GM21447 (cell line): ENCODE measurements around the gene HYPK.

Source experiments
- ATAC-seq: cut with Tn5 transposase; IDR thresholded peaks from one replicate; pipeline ENCODE4 v1.9.1; 2021; ENCODE audit not compliant: unreplicated experiment

The HYPK gene, protein sequence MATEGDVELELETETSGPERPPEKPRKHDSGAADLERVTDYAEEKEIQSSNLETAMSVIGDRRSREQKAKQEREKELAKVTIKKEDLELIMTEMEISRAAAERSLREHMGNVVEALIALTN

DNA sequence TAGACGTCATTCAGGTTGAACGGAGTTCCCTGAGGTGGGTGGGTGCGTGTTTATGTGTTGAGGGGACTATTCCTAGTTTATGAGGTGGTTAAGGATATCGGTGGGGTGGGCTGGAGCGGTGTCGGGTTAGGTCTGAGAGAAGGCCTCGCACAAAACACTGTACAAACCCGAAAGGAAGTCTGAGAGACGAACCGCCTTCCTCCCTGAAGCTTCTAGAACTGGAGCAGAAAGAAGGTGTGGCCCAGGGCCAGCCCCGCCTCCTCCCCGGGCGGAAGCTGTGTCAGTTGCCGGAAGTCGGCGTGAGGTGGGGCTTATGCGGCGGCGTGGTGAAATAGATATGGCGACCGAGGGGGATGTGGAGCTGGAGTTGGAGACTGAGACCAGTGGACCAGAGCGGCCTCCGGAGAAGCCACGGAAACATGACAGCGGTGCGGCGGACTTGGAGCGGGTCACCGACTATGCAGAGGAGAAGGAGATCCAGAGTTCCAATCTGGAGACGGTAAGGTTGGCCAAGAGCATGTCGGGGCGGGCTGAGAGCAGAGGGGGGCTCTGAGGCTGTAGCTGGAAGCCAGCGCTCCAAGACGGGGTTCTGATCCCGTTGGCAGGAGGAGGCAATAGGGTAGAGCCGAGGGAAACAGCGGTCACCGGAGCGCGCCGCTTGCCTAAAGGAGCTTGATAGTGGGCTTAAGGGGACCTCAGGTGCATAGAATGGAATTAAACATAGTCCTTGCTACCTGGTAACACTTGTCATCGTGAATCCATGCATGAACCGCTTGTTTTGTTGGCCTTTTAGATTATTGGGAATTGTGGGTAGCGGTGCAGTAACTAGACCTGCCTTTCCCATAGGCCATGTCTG lies at the start of gene HYPK:
Gene HYPK (plus strand): TSS at position 314 of the 856 bp plus-strand sequence. CDS start 24 bp downstream, at position 338.
- peak; percentile 87 for ATAC-seq

DNA sequence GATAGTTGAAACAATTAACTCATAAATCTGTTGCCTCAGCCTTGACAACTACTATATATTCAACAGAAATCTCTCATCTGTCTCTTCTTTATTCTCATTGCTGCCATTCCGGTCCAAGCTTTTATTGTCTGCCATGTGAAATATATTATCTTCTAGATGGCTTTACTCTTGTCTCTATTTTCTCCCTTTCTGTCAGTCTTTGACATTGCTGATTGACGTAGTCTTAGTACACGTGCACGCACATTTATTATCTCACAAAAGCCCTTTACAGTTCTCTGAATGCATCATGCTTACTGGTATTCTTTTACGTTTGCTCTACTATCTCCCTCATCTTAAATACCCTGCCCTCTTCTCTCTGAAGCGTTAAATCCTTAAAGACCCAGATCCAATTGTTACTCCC lies 48.5 kb upstream of the HYPK start:
- no peak for ATAC-seq

DNA sequence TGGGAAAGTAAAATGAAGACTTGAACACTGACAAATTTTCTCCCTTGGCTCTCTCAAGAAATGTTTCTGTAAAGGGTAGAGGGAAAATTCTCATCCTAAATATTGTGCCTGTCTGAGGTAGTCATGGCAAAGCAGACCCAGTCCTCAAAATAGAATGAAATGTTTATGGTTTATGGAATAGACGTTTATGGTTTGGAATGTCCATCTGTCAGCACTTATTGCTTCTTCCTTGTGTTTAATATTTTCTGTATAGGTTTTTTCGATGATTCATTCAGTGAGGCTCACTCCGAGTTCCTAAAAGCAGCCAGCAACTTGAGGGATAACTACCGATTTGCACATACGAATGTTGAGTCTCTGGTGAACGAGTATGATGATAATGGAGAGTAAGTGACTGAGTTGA lies 37.6 kb upstream of the HYPK start:
- no peak for ATAC-seq

DNA sequence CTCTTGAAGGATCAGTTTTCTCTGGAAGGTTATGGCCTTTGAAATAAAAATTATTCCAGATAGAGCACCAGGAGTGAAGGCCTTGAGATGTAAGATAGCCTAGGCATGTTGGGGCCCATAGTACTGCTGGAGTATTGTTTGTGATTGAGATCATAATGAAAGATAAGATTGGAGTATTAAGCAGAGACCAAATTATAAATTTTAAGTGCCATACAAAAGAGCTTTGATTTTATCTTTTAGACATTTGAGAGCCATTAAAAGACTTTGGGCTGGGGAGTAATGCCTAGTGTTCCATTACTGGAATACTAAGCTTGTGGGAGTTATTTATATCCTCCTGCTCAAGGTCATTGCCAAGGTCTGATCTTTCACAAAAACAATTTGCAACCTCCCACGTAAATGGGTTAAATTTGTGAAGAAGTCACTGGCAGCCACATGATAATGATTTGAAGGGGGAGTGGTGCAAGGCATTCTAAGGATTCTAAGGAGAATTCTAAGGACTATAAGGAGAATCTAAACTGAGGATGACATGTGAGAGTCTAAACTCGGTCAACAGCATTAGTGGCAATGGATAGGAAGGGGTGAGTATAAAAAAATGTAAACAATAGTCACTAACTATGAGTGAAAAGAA lies 36.5 kb upstream of the HYPK start:
- ATAC-seq: no peak

DNA sequence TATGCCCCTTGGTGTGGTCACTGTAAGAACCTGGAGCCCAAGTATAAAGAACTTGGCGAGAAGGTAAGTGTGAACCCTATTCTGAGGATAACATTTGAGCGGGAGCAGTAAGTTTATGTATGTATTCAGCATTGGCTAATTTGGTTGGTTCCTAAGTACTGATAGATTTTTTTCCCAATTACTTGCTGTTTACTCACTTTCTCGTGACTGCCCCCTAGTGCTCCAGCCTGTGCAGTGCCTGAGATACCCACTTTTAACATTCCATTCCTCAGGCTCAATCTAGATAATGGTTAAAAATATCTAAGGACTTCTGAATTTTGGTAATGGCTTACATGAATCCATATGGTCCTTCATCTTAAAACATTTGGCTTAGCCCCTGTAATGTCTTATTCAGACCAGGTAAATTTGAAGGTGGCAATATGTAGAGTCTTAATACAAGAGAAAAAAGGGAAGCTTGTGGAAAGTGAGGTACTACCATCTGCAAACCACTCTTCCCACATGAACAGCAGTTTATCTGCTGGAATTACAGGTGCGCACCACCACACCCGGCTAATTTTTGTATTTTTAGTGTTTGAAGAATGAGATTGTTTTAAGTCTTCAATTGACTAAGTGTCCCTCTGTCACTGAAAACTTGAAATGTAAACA lies 30.7 kb upstream of the HYPK start:
- no peak for ATAC-seq

DNA sequence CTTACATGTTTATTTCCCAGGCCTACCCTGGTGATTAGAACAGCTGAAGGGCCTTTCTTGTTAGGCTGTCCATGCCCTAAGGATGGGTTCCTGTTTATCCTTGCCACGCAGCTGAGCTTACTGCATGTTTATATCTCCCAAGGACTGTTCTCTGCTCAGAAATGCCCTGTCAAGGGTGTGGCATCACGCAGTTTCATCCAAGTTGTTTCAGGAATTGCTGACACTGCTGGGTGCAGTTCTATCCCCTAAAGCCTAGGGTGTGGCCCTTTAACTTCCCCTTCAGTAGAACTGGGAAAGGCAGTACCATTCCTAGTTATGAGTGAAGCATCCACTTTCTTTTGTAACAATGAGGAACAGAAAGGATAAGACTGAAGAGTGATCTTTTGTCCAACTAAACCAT lies 28.6 kb upstream of the HYPK start:
- no peak for ATAC-seq

DNA sequence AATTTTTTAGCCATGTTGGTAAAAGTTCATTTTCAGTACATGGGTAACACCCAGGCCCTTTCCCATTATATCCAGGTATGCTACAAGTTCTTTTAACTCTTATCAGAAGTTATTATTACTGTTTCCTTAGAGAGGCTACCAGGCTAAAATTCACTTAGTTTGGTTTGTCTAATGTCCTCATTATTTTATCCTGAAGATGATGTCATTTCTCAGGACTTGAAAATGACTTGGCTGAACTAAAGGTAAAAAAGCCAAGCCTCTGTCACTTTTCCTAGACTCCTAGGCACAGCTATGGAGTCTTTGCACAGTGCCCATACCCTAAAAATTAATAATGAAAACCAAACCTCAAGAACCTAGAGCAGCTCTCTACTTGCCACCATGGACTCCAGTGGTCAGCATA lies 27.8 kb upstream of the HYPK start:
- ATAC-seq: no peak

DNA sequence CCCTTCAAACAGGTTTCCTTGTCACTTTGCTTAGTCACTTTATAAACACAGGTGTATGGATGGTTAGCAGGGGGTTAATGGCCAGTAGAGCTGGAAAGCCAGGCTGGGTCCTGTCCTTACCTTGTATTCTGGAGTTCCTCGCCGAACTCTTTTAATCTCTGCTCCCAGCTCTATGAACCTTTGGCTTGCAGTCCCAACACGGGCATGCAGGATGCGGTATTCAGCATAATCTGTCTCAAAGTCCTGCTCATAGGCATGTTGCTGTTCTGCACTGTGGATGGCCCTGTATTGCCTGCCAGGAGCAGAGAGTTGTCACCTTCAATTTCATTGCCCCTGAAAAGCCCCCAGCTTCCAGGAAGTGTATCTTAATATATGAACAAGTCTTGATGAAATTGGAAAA lies 26.3 kb upstream of the HYPK start:
- ATAC-seq: no peak

DNA sequence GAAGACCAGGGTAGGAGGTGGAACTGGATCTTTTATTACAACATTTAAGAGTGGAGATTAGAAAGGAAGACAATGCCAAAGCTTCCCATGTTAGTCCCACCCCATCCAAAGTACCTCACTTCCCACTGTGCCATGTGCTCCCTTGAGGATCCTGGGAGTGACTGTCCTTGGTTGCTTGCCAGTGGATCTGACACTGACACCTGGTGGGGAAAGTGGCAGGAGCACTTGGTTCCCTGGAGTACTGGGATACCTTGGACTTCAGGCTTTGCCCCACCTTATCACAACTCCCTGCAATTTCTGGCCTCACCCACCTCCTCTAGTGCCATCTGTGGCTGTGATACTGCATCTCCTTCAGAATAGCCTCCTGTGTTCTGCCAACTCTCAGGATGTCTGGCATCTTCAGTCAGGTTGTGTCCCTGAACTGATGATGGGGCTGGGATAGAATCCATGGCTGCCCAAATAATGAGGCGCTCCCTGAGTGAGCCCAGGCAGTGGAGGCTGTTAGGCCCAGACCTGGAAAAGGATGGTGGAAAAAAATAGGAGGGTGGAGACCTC lies 24.9 kb upstream of the HYPK start:
- ATAC-seq: no peak

DNA sequence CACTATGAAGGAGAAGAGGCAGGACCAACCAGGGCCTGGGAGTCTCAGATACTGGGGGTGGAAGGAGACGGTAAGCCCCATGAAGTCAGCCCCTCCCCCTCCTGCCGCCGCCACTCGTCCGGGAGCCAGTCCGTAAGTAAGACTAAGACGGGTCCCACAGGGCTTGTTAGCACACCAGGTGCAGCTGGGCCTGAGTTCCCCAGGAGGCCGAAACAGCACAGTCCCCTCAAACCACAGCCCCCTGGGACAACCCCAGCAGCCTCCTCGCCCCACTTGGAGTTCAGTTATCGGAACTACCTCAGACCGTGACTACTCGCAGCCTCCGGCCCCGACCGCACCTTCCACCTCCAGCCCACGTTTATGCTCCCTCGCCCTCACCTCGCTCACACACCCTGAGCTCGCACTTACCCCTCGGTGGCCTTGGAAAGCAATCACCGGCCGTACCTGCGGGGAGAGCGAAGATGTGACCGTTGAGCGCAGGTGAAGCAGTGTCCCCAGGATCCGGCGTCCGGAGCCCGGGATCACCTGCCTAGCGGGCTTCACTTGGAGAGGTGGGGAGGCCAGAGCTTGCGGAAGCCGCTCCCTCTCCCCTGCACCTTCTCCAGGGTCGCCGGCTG lies 24.2 kb upstream of the HYPK start:
- ATAC-seq: peak; percentile 64

DNA sequence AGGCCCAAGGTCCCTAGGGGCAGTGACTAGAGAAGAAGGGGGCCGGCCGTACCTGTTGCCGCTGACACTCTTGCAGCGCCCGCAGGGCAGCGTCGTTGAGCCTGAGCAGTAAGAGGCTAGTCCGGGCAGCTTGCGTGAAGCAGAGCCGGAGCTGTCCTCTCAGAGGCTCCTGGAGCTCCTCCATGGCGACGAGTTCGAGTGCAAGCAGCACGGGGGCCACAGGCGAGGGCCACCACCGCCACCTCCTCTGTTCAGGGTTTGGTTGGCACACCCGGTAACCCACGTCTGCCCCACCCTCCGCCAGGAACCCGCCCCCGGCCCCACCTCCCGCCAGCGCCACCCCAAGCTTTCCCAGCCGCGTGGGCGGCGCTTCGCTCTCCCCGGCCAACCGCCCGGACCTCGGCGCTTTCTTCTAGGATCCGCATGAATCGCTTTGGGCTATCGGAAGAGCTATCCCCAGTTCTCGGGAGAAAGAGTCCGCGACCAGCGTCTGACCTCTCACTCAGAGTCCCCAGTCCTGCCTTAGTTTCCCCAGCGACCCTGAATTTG lies 23.6 kb upstream of the HYPK start, which contains the start of gene ELL3:
Gene ELL3 (minus strand): TSS at position 249 of the 549 bp plus-strand sequence. CDS start 65 bp downstream, at position 184.
- ATAC-seq: peak; percentile 40

DNA sequence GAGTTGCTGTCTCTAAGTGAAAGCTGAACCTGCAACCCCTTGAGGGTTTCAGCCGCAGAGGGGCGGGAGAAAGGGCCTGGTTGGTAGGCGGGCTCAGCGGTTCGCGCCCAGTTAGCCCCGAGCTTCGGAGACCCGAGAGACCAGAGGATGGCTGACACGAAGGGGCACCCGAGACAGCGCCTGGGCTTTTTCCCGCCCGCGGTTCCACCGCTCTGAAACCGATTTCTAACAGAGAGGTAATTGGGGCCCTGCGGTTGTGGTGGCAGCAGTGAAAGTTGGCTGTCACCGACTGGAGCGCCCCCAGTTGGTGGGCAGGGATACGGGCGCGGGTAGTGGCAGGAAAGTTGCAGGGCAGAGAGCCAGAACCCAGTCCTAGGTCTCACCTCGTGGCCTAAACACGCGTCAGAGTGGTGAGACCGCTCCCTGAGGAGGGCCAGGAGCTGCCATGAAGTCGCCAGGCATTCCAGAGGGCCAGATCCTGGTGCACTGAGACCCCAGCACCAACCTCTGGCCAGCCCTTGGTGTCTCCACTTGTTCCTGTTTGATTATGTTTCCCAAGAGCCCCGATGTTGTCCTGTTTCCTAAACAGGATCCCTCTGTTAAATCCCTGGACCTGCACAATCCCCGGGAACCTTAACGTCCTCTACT lies 23.0 kb upstream of the HYPK start:
- ATAC-seq: peak; percentile 52

DNA sequence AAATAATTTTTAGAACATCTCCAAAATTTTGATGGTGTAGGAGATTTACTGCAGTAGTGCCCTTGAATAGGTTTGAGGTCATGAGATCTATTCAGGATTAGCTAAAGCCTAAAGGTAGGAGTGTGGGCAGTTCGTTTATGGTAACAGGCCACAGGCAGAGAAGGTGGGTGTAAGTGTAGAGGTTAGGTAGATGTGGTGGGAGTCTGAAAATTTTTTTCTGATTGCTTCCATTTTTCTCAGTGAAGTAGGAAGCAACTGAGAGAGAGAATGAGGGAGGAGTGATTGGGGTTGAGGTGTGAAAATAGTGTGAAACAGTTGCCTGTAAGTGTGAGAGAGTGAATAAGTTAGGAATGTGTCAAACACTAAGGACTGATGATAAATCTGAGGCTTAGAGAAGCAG lies 21.4 kb upstream of the HYPK start:
- no peak for ATAC-seq

DNA sequence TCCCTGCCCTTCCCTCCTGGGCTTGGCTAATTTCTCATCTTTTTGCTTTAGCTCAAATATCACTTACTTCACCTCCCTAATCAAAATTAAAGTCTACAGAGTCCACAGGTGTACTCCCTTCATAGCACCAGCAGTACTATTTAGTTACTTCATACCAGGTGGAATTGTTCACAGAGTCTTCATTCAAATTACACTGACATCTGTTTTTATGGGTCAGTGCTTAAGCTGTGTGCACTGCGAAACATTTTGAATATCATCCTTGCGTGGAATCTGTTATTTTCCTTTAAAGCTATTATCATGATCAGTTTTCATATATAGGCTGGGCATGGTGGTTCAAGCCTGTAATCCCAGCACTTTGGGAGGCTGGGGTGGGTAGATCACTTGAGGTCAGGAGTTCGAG lies 11.0 kb upstream of the HYPK start:
- ATAC-seq: no peak

DNA sequence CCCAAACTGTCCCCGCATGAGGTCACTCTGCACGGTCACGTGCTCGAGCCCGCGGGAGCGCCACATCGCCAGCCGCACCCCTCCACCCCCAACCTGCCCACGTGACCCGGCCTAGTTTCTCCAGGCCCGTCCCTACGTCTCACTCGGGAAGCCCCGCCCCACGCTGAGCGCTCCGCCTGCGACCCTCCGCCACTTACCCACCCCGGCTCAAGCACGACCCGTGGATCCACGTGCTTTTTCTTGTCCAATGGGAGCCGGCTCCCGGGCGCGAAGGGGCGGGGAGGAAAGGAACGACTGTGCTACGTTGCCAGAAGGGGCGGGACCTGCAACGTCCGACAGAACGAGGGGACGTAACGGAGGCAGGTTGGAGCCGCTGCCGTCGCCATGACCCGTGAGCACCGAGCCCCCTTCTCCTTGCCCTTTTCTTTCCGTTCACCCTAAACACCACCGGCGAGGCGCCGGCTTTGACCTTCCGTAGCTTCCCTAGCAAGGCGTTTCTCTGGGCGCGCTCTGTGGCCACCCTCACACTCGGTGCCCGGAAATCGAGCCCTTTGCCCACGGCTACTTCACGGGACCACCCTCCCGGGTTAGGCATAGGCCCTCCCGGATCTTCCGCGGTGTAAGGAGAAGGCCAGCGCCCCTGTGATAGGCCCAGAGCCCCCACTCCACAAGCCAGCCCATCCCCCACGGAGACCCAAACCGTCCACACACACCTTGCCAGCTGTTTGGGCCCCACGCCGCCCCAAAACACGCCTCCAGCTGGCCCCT lies 8.2 kb upstream of the HYPK start, which contains the start of gene SERF2:
Gene SERF2 (plus strand): TSS at position 328 of the 768 bp plus-strand sequence. CDS start 57 bp downstream, at position 385.
- peak; percentile 76 for ATAC-seq

DNA sequence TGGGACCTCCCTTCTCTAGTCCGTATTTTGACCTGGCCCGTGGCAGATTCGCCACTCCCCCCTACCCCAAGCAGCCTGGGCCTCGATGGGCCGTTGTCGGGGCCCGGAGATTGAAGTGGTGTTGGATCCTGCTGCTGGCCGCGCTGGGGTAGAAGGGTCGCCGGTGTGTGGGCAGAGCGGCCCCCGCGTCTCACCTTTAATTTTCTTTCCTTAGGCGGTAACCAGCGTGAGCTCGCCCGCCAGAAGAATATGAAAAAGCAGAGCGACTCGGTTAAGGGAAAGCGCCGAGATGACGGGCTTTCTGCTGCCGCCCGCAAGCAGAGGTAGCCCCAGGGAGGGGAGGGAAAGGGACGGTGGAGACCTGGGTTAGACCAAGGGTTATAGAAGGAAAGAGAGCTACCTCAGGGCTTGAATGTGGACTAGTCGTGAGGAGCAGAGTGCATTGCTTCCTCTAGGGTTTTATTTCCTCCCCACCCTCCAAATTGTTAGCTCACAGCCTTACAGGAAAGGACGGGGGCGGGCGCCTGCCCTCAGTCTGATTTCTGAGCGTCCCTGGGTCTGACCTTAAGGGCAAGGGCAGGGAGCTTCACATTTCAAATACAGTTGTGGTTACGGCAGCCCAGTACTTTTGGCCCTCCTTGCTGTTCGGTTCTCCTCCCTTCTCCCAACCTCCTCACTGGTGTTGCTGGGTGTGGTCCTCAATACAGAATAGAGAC lies 7.5 kb upstream of the HYPK start:
- no peak for ATAC-seq

DNA sequence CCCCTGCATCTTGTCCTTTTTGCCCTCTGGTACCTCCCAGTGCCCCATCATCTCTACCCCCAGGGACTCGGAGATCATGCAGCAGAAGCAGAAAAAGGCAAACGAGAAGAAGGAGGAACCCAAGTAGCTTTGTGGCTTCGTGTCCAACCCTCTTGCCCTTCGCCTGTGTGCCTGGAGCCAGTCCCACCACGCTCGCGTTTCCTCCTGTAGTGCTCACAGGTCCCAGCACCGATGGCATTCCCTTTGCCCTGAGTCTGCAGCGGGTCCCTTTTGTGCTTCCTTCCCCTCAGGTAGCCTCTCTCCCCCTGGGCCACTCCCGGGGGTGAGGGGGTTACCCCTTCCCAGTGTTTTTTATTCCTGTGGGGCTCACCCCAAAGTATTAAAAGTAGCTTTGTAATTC lies 6.8 kb upstream of the HYPK start:
- no peak for ATAC-seq

DNA sequence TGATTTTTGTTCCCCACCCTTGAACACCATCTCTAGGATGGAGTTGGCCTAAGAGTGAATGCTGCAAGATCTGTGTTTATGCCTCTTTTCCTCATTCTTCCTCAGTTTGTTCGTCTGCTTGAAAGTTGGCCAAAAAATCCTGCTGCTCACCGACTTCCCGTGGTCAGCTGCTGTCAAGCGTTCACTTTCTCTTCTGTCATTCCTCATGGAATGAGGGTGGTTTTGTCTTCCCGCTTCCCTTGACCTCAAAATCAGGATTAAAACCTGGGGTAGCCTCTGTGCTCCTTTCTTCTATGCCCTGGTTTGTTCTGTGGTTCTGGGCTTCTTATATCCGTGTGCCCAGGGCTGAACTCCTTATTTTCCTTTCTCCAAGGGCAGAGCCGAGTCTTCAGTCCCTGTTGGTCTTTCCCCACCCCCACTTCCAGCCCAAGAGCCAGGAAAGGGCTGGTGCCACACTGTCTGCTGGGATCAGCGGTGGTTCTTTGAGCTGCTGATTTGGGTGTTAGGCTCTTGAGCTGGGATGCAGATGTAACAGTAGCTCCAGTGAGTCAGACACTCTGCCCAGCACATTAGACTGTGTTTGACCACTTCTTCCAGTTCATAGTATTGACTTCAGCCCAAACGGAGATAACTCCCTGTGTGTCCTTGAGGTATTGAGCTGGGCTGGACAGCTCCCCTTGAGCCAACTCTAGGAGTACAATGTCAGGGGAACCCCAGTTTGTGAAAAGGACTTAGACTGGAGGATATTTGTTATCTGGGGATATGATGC lies 5.9 kb upstream of the HYPK start:
- no peak for ATAC-seq
